SK-N-SH (cell line): ENCODE measurements around the gene RCE1.

Experiments used
- EP300 ChIP-seq, 2 experiments: IDR thresholded peaks; 2 replicates each; pipeline versions ENCODE4 v1.4.0 to v1.6.1; 2012; ENCODE audit warnings: borderline replicate concordance in 1 of 2, low read depth in 1 of 2, low read length in 1 of 2
- EZH2phosphoT487 ChIP-seq: fragments of 200-600 bp; sonication (generic); IDR thresholded peaks from 2 replicates; pipeline ENCODE4 v1.6.1; 2017; ENCODE audit warnings: low read depth, mixed run types, mild to moderate bottlenecking, antibody characterized with exemption, moderate library complexity, borderline replicate concordance
- FOSL2 ChIP-seq: IDR thresholded peaks from 2 replicates; pipeline ENCODE4 v1.4.0; 2012; ENCODE audit warnings: low read depth, mild to moderate bottlenecking, moderate library complexity, borderline replicate concordance
- NRF1 ChIP-seq: IDR thresholded peaks from 2 replicates; pipeline ENCODE4 v1.6.1; 2012; ENCODE audit warnings: low read depth, mild to moderate bottlenecking, low read length
- SMC3 ChIP-seq: IDR thresholded peaks from 2 replicates; pipeline ENCODE4 v1.6.1; 2012; ENCODE audit warnings: low read depth, low read length, improper control_type of control experiment
- TAF1 ChIP-seq: IDR thresholded peaks from 2 replicates; pipeline ENCODE4 v1.6.1; 2012; ENCODE audit warnings: low read depth, mild to moderate bottlenecking, low read length, moderate library complexity, borderline replicate concordance
- YY1 ChIP-seq: IDR thresholded peaks from 2 replicates; pipeline ENCODE4 v1.4.0; 2012; ENCODE audit warnings: low read depth, mild to moderate bottlenecking
- TF ChIP-seq, protein P1 (sequence below): fragments of 200-600 bp; sonication (generic); IDR thresholded peaks from 2 replicates; pipeline ENCODE4 v1.6.1; 2017; ENCODE audit warnings: antibody characterized with exemption, mild to moderate bottlenecking, moderate library complexity

GRCh38 chr11:66853242-66854229, 10.3 kb downstream of the RCE1 start:
- TF ChIP-seq TAF1 (no peak), EZH2phosphoT487 (no peak), FOSL2 (no peak), YY1 (no peak), EP300 (IDR thresholded peaks at IDR 0.05; ENCODE audit: borderline replicate concordance in 1 of 2, low read depth in 1 of 2, low read length in 1 of 2) (no peak), SMC3 (no peak), NRF1 (no peak)
- TF ChIP-seq, protein P1, sequence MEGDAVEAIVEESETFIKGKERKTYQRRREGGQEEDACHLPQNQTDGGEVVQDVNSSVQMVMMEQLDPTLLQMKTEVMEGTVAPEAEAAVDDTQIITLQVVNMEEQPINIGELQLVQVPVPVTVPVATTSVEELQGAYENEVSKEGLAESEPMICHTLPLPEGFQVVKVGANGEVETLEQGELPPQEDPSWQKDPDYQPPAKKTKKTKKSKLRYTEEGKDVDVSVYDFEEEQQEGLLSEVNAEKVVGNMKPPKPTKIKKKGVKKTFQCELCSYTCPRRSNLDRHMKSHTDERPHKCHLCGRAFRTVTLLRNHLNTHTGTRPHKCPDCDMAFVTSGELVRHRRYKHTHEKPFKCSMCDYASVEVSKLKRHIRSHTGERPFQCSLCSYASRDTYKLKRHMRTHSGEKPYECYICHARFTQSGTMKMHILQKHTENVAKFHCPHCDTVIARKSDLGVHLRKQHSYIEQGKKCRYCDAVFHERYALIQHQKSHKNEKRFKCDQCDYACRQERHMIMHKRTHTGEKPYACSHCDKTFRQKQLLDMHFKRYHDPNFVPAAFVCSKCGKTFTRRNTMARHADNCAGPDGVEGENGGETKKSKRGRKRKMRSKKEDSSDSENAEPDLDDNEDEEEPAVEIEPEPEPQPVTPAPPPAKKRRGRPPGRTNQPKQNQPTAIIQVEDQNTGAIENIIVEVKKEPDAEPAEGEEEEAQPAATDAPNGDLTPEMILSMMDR = no peak
